ENCODE measurements around the gene SLC6A20.

GRCh38 chr3:45826908-45827307 lies 30.6 kb upstream of the SLC6A20 start:
- no peak for TF ChIP-seq POLR2AphosphoS5 (IDR thresholded peaks at IDR 0.05)
- TF ChIP-seq, protein P1, sequence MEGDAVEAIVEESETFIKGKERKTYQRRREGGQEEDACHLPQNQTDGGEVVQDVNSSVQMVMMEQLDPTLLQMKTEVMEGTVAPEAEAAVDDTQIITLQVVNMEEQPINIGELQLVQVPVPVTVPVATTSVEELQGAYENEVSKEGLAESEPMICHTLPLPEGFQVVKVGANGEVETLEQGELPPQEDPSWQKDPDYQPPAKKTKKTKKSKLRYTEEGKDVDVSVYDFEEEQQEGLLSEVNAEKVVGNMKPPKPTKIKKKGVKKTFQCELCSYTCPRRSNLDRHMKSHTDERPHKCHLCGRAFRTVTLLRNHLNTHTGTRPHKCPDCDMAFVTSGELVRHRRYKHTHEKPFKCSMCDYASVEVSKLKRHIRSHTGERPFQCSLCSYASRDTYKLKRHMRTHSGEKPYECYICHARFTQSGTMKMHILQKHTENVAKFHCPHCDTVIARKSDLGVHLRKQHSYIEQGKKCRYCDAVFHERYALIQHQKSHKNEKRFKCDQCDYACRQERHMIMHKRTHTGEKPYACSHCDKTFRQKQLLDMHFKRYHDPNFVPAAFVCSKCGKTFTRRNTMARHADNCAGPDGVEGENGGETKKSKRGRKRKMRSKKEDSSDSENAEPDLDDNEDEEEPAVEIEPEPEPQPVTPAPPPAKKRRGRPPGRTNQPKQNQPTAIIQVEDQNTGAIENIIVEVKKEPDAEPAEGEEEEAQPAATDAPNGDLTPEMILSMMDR (IDR thresholded peaks at IDR 0.05), result no peak
- no peak for TF ChIP-seq POLR2A (IDR thresholded peaks at IDR 0.05)
- TF ChIP-seq EP300 (IDR thresholded peaks at IDR 0.05), result no peak

Data from sigmoid colon (tissue), 4 donors.